Measurements from ENCODE around the gene BGN.

The BGN gene

DNA sequence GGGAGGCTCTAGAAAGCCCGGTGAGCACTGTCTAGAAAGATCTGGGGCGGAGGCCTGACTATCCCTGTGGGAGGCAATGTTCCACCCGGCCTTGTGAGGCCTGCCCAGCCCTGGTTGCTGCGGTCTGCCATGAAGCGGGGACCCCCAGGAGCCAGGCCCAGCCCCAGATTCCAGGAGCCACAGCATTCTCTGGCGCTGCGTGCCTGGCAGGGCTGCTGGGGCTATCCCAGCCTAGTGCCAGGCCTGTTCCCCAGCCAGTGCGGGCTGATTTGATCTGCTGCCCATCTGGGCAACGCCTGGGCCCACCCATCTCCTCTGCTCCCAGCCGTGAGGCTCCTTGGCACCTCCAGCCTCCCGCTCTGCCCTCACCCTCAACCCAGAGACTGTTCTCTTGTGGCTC is 42.3 kb downstream of the BGN start:
- TF ChIP-seq CTCF (IDR thresholded peaks at IDR 0.05; ENCODE audit: low read depth, low read length, missing control alignments): no peak
- no peak for DNase-seq (ENCODE audit: low read depth)
- in situ Hi-C loops (cut with HindIII; ENCODE audit: low sequenced_read_pairs): no loop called here
- H3K4me3 ChIP-seq (ENCODE audit: low read depth, low read length): no peak overlapping the region

DNA sequence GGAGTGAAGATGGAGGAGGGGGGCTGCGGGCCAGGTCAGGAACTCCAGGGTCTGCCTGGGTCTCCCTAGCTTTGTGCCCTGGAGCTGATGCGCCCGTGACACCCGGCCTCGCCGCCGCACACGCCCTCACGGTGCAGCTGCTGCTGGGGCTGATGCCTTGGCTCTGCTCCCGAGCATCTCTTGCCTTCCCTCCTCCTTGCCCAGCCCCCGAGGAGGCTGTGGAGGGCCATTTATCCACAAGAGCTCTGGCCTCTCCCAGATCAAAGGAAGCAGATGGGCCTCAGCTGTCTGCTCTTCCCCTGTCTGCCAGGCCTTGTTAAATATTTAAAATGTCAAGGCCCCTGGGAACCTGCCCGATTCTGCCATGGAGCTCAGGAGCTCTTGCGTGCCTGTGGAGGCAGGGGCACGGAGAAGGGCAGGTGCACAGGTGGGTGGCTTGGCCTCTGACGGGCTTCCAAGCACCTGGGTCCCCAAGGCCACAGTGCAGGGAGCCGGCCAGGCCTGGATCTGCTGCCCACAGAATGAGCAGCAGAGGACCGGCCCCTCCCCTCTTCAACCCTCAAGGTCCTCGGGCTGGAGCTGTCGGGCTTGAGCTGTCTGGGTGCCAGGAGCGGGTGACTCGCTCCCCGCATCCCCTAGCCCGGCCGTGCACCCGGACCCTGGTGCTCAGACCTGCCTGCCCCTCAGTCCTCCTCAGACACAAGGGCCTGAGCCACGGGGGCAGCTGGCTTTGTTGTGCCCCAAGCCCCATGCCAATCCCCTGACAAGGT is 42.9 kb downstream of the BGN start:
- TF ChIP-seq CTCF (IDR thresholded peaks at IDR 0.05; ENCODE audit: low read depth, low read length, missing control alignments): no peak
- DNase-seq (ENCODE audit: low read depth): no peak
- in situ Hi-C loops (cut with HindIII; ENCODE audit: low sequenced_read_pairs): no loop called here
- H3K4me3 ChIP-seq (ENCODE audit: low read depth, low read length): no peak overlapping the region

- in situ Hi-C loops (cut with HindIII; ENCODE audit: low sequenced_read_pairs): no loop called here
- no peak overlapping the region for H3K4me3 ChIP-seq (ENCODE audit: low read depth, low read length)
- no peak for DNase-seq (ENCODE audit: low read depth)
- TF ChIP-seq CTCF (IDR thresholded peaks at IDR 0.05; ENCODE audit: low read depth, low read length, missing control alignments): no peak
Observed at GRCh38 chrX:153538424-153538823, 43.6 kb downstream of the BGN start.

- DNase-seq (ENCODE audit: low read depth): peak; percentile 19
- peak; percentile 77 for TF ChIP-seq CTCF (IDR thresholded peaks at IDR 0.05; ENCODE audit: low read depth, low read length, missing control alignments)
- in situ Hi-C loops (cut with HindIII; ENCODE audit: low sequenced_read_pairs): no loop called here
- H3K4me3 ChIP-seq (ENCODE audit: low read depth, low read length): no peak overlapping the region
Observed at GRCh38 chrX:153539171-153539978, 44.6 kb downstream of the BGN start.

- DNase-seq (ENCODE audit: low read depth): no peak
- H3K4me3 ChIP-seq (ENCODE audit: low read depth, low read length): no peak overlapping the region
- in situ Hi-C loops (cut with HindIII; ENCODE audit: low sequenced_read_pairs): no loop called here
- no peak for TF ChIP-seq CTCF (IDR thresholded peaks at IDR 0.05; ENCODE audit: low read depth, low read length, missing control alignments)
Observed at GRCh38 chrX:153539979-153540358, 45.2 kb downstream of the BGN start.

DNA sequence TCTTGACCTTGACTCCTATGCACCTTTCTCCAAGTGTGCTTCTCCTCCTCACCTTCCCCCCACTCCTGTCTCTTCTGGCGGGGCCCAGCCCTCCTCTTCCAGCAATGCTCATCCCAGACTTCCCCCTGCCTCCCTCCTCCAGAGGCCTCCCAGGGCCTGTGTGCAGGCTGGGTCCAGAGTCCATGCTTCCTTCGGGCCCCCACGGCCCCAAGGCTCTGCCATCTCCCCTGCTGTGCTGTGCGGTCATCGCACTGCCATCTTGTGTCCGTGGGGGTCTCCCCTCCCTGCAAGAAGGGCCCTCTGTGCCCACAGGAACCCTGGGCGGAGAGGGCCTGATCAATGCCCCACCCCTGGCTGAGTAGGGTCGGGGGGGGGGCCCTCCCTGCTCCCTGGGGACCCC is 49.9 kb downstream of the BGN start:
- H3K4me3 ChIP-seq (ENCODE audit: low read depth, low read length): no peak overlapping the region
- in situ Hi-C loops (cut with HindIII; ENCODE audit: low sequenced_read_pairs): no loop called here
- TF ChIP-seq CTCF (IDR thresholded peaks at IDR 0.05; ENCODE audit: low read depth, low read length, missing control alignments): no peak
- no peak for DNase-seq (ENCODE audit: low read depth)

All from astrocyte of the cerebellum (primary cell).